Measurements from ENCODE around the gene ITPKB.
A peak's percentile ranks its signal among the peaks of the same experiment; 100 is the strongest.

ITPKB gene

GRCh38 chr1:226682871-226683814 is 55.9 kb downstream of the ITPKB start:
- in situ Hi-C loops (cut with MboI; ENCODE audit: low sequenced_read_pairs, unreplicated experiment): no loop called here
- no peak for DNase-seq (ENCODE audit: low spot score)
- TF ChIP-seq CTCF (IDR thresholded peaks at IDR 0.05; ENCODE audit: borderline replicate concordance, control extremely low read depth, extremely low read depth, insufficient read depth, missing control alignments): no peak

- DNase-seq (ENCODE audit: low spot score): no peak
- TF ChIP-seq CTCF (IDR thresholded peaks at IDR 0.05; ENCODE audit: borderline replicate concordance, control extremely low read depth, extremely low read depth, insufficient read depth, missing control alignments): no peak
- in situ Hi-C loops (cut with MboI; ENCODE audit: low sequenced_read_pairs, unreplicated experiment): no loop called here
Measured at GRCh38 chr1:226681652-226682493, 57.2 kb downstream of the ITPKB start.

- no peak for DNase-seq (ENCODE audit: low spot score)
- in situ Hi-C loops (cut with MboI; ENCODE audit: low sequenced_read_pairs, unreplicated experiment): no loop called here
- TF ChIP-seq CTCF (IDR thresholded peaks at IDR 0.05; ENCODE audit: borderline replicate concordance, control extremely low read depth, extremely low read depth, insufficient read depth, missing control alignments): no peak
Measured at GRCh38 chr1:226680653-226681052, 58.4 kb downstream of the ITPKB start.

- in situ Hi-C loops (cut with MboI; ENCODE audit: low sequenced_read_pairs, unreplicated experiment): no loop called here
- TF ChIP-seq CTCF (IDR thresholded peaks at IDR 0.05; ENCODE audit: borderline replicate concordance, control extremely low read depth, extremely low read depth, insufficient read depth, missing control alignments): no peak
- peak; percentile 83 for DNase-seq (ENCODE audit: low spot score)
Measured at GRCh38 chr1:226679853-226680516, 59.1 kb downstream of the ITPKB start.

- no peak for TF ChIP-seq CTCF (IDR thresholded peaks at IDR 0.05; ENCODE audit: borderline replicate concordance, control extremely low read depth, extremely low read depth, insufficient read depth, missing control alignments)
- no peak for DNase-seq (ENCODE audit: low spot score)
- in situ Hi-C loops (cut with MboI; ENCODE audit: low sequenced_read_pairs, unreplicated experiment): no loop called here
Measured at GRCh38 chr1:226679262-226679661, 59.8 kb downstream of the ITPKB start.

- TF ChIP-seq CTCF (IDR thresholded peaks at IDR 0.05; ENCODE audit: borderline replicate concordance, control extremely low read depth, extremely low read depth, insufficient read depth, missing control alignments): no peak
- no peak for DNase-seq (ENCODE audit: low spot score)
- in situ Hi-C loops (cut with MboI; ENCODE audit: low sequenced_read_pairs, unreplicated experiment): no loop called here
Measured at GRCh38 chr1:226678701-226679100, 60.4 kb downstream of the ITPKB start.
